22Rv1 (cell line): ENCODE results near the gene CYP11A1.

Experiments
- ZFX ChIP-seq: fragments of 450-650 bp; IDR thresholded peaks from 2 replicates; pipeline ENCODE4 v1.6.1; 2017; ENCODE audit warnings: antibody characterized with exemption, borderline replicate concordance
- TF ChIP-seq, protein P1 (sequence below): fragments of 450-650 bp; IDR thresholded peaks from 2 replicates; pipeline ENCODE4 v1.5.1; 2017; ENCODE audit warnings: mild to moderate bottlenecking

DNA sequence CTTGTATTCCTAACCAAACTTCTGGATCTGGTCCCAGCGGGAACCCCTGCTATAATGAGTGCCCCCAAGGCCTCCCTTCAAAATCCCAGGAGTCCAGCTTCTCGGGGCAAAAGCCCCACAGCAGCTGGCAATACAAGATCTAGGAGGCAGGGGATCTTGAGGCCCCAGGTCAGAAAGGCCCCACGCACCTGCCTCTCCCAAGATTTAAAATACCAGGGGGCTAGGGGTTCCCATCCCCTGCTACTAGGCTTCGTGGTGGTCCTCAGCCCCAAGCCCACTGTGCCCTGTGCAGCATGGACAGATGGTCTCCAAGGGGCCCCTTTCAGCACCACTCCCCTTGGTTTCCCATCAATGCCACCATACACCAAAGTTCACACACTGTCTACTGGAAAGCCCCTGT is 15.8 kb upstream of the CYP11A1 start:
- TF ChIP-seq, protein P1, sequence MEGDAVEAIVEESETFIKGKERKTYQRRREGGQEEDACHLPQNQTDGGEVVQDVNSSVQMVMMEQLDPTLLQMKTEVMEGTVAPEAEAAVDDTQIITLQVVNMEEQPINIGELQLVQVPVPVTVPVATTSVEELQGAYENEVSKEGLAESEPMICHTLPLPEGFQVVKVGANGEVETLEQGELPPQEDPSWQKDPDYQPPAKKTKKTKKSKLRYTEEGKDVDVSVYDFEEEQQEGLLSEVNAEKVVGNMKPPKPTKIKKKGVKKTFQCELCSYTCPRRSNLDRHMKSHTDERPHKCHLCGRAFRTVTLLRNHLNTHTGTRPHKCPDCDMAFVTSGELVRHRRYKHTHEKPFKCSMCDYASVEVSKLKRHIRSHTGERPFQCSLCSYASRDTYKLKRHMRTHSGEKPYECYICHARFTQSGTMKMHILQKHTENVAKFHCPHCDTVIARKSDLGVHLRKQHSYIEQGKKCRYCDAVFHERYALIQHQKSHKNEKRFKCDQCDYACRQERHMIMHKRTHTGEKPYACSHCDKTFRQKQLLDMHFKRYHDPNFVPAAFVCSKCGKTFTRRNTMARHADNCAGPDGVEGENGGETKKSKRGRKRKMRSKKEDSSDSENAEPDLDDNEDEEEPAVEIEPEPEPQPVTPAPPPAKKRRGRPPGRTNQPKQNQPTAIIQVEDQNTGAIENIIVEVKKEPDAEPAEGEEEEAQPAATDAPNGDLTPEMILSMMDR: no peak
- no peak for TF ChIP-seq ZFX
